Kidney (tissue), 14 donors: ENCODE measurements around the gene TMEM41B. TPM values are rescaled to one million over a fixed set of nuclear protein-coding genes. Genes with fewer than 3 reads are reported as not detected.
A peak's percentile ranks its signal among the peaks of the same experiment; 100 is the strongest.

Experiments
- DNase-seq, 5 donors: peaks; one replicate each; pipeline ENCODE4 v3.0.0-alpha.2; 2013 to 2020
- FAIRE-seq: peaks from 2 replicates; lab custom pipeline; 2012; peaks lifted over from hg19 to GRCh38; lab: Jason Lieb, UNC
- H3K27ac ChIP-seq, 2 donors: one replicate each; pipeline ENCODE4 v1.7.0; 2013; ENCODE audit warnings: low read depth in 2 of 2, low read length in 2 of 2, inconsistent platforms in 1 of 2
- H3K27me3 ChIP-seq: one replicate; pipeline ENCODE4 v1.7.1; 2013; ENCODE audit warnings: low read length, inconsistent platforms; ENCODE audit not compliant: control insufficient read depth, insufficient read depth
- H3K36me3 ChIP-seq, 3 donors: one replicate each; pipeline versions ENCODE4 v1.7.0 to v1.7.1; 2013; ENCODE audit warnings: low read length in 3 of 3, control low read depth in 1 of 3, inconsistent platforms in 1 of 3; ENCODE audit not compliant: insufficient read depth in 3 of 3, control insufficient read depth in 2 of 3
- H3K4me1 ChIP-seq, 3 donors: one replicate each; pipeline versions ENCODE4 v1.7.0 to v1.7.1; 2013; ENCODE audit warnings: low read length in 3 of 3, inconsistent platforms in 1 of 3, low read depth in 1 of 3; ENCODE audit not compliant: control insufficient read depth in 2 of 3, insufficient read depth in 2 of 3
- H3K4me3 ChIP-seq, 3 donors: one replicate each; pipeline versions ENCODE4 v1.7.0 to v1.8.1; 2013; ENCODE audit warnings: low read length in 3 of 3, control low read depth in 1 of 3, inconsistent platforms in 1 of 3
- H3K9ac ChIP-seq, 3 donors: one replicate each; pipeline versions ENCODE4 v1.7.0 to v1.7.1; 2013; ENCODE audit warnings: low read length in 3 of 3, control low read depth in 1 of 3, inconsistent platforms in 1 of 3
- H3K9me3 ChIP-seq, 3 donors: one replicate each; pipeline versions ENCODE4 v1.7.0 to v1.7.1; 2013; ENCODE audit warnings: low read length in 3 of 3, control low read depth in 1 of 3, inconsistent platforms in 1 of 3; ENCODE audit not compliant: control insufficient read depth in 2 of 3, insufficient read depth in 1 of 3
- intact Hi-C: fragments of 100-400 bp; cut with DNase I; formaldehyde crosslinking; loops from one replicate; pipeline ENCODE4 v1.11.1; 2022
- polyA plus RNA-seq: library from polyadenylated mRNA; stranded (reverse); fragments of 350-450 nt; fragmentation: Illumina TruSeq; extraction: RNeasy Lipid Tissue Mini Kit (QIAGEN cat#74804); gene quantifications from one replicate; pipeline ENCODE4 v1.2.3, GENCODE V29; 2014; ENCODE audit warnings: low read depth, low replicate concordance; ENCODE audit not compliant: insufficient read depth
- total RNA-seq: library from RNA; stranded (reverse); fragmentation: NEBNext Ultra II Directional; extraction: Animal tissue kit (Norgen Biotek cat#: 25700); gene quantifications from one replicate; pipeline ENCODE4 v1.2.1, GENCODE V29; 2021
- TF ChIP-seq, protein P1 (sequence below): IDR thresholded peaks from 3 replicates; pipeline ENCODE4 v1.5.1; 2012; ENCODE audit warnings: mild to moderate bottlenecking, moderate library complexity, borderline replicate concordance; ENCODE audit not compliant: insufficient read depth; ENCODE audit errors: extremely low read depth
- donor health status: control.
- donor health status: control.
- donor health status: control.
- donor health status: control.
- donor health status: control.
- donor health status: DM: yes; HTN: yes; CAD: no.
- donor health status: Normal renal cell carcinoma (clear cell type).

Gene TMEM41B
- total and polyA plus RNA-seq, 2 donors from 2014 or later, result 20.5 to 32.4 TPM

- TF ChIP-seq, protein P1, sequence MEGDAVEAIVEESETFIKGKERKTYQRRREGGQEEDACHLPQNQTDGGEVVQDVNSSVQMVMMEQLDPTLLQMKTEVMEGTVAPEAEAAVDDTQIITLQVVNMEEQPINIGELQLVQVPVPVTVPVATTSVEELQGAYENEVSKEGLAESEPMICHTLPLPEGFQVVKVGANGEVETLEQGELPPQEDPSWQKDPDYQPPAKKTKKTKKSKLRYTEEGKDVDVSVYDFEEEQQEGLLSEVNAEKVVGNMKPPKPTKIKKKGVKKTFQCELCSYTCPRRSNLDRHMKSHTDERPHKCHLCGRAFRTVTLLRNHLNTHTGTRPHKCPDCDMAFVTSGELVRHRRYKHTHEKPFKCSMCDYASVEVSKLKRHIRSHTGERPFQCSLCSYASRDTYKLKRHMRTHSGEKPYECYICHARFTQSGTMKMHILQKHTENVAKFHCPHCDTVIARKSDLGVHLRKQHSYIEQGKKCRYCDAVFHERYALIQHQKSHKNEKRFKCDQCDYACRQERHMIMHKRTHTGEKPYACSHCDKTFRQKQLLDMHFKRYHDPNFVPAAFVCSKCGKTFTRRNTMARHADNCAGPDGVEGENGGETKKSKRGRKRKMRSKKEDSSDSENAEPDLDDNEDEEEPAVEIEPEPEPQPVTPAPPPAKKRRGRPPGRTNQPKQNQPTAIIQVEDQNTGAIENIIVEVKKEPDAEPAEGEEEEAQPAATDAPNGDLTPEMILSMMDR, result no peak
- Histone ChIP-seq H3K4me1 (no peaks in the 10 kb centered on the region), H3K9ac (no peak overlapping the region), H3K27me3 (no peaks in the 10 kb centered on the region), H3K27ac (no peak overlapping the region), H3K9me3 (no peaks in the 10 kb centered on the region), H3K36me3 (no peaks in the 10 kb centered on the region), H3K4me3 (no peak overlapping the region)
- DNase-seq, result no peak
- intact Hi-C loops, result no loop called here
- no peak for FAIRE-seq
These were observed 40.7 kb downstream of the TMEM41B start for GRCh38 chr11:9273376-9274336.

DNA sequence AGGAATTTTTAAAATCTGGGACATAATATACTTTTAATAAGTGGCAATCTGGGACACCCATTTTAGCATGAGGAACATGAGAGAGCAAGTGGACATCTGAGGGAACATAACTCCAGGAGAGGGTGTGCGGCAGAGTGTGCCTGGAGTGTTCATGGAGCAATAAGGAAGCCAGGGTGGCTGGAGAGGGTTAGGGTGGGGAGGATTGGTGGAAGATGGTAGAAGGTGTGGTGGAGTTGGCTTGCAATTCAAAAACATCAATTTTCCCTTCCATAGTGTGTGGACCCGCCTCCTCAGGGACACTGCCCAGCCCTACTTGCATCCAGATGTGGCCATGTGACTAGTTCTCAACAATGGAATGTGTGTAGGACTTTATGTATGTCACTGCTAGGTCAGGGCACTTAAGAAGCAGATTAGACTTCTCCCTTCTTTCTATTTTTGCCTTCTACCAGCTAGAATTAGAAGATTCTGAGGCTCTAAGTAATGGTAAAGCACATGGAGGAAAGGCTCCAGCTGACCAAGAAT lies 44.8 kb downstream of the TMEM41B start:
- FAIRE-seq, result no peak
- DNase-seq, result peak in 1 of 5 donors; percentile 70
- no peak overlapping the region for H3K4me3 ChIP-seq
- no peaks in the 10 kb centered on the region for H3K27me3 ChIP-seq
- H3K9ac ChIP-seq, result no peak overlapping the region
- TF ChIP-seq, protein P1, result no peak
- peaks cover 0 to 5% (median 4%) of the 10 kb centered on the region in 3 donors for H3K4me1 ChIP-seq
- no peaks in the 10 kb centered on the region for H3K36me3 ChIP-seq
- H3K9me3 ChIP-seq, result no peaks in the 10 kb centered on the region
- no peak overlapping the region for H3K27ac ChIP-seq
- intact Hi-C loops, result no loop called here

- no peaks in the 10 kb centered on the region for H3K36me3 ChIP-seq
- peaks cover 0 to 5% (median 4%) of the 10 kb centered on the region in 3 donors for H3K4me1 ChIP-seq
- H3K9me3 ChIP-seq, result no peaks in the 10 kb centered on the region
- DNase-seq (no peak), FAIRE-seq (no peak)
- no peak overlapping the region for H3K27ac ChIP-seq
- H3K4me3 ChIP-seq, result no peak overlapping the region
- H3K9ac ChIP-seq, result no peak overlapping the region
- TF ChIP-seq, protein P1, result no peak
- no peaks in the 10 kb centered on the region for H3K27me3 ChIP-seq
- intact Hi-C loops, result no loop called here
These were observed 46.7 kb downstream of the TMEM41B start for GRCh38 chr11:9267680-9268079.
